Endometrium (tissue), 2 donors: ENCODE data around the gene TSPAN2.

Experiments
- FAIRE-seq: peaks from 2 replicates; lab custom pipeline; 2012; peaks lifted over from hg19 to GRCh38; lab: Jason Lieb, UNC
- donor health status: control.
- donor health status: control.

TSPAN2 gene

DNA sequence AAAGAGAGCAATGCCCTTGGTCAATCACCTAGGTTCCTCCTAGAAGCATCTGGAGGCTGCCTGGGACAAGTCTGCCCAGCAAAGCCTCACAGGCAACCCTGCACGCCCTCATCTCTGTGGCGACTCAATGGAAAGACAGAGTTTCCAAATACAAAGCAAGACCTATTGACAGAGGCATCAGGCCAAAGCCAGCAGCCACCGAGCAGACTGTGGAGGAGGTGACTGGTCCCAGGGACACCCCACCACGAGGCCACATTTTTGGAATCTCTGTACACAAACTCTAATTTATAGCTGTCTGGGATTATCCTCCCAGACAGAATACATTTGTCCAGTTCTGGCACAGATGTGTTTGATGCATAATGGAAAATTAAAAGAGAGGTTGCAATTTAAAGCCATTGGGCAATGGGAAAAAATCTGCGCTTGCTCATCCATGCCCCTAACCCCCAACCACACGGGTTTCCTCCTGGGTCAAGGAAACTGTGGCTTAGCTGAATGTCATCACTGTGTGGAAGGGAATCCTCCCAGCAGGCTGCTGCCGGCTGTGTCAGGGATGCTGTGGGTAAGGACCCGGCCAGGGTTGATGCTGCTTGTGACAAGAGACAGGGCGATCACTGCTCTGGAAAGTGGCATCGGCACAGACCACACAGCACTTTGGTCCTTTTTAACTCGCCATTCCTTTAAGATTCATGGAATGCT is 14.3 kb downstream of the TSPAN2 start:
- no peak for FAIRE-seq

DNA sequence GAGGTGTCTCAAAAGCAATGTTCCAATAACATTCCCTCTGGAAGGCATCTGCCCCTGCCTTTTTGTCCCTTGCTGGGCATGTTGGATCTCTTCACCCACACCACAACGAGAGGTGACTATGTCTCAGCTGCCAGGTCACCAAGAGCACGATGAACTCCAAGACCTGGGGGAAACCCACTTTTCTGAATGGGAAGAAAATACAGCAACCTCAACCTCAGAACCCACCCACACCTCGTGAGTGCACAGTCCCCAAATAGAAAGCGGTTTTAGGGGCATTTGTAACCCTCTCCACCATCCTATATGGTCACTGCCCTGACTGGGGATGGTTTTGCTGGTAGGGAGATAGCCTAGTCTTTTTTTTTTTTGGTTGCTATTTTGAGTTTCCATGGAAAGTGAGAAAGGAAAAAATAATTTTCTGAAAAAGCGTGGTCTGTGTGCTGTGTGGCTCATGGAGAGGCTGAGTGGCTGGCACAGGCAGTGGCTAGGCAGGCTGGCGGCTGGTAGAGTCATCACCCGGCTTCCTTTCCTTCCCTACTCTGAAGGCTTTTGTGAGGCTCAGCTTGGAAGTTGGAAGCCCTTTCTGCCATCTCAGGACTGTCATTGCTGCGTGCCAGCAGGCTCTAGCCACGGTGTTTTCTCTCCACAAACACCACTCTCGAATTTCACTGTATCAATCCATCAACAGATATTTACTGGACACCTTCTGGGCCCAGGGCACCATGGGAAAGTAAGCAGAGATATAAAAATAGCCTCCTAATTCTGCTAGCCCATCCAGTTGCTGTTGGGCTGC is 15.8 kb downstream of the TSPAN2 start:
- FAIRE-seq: no peak

DNA sequence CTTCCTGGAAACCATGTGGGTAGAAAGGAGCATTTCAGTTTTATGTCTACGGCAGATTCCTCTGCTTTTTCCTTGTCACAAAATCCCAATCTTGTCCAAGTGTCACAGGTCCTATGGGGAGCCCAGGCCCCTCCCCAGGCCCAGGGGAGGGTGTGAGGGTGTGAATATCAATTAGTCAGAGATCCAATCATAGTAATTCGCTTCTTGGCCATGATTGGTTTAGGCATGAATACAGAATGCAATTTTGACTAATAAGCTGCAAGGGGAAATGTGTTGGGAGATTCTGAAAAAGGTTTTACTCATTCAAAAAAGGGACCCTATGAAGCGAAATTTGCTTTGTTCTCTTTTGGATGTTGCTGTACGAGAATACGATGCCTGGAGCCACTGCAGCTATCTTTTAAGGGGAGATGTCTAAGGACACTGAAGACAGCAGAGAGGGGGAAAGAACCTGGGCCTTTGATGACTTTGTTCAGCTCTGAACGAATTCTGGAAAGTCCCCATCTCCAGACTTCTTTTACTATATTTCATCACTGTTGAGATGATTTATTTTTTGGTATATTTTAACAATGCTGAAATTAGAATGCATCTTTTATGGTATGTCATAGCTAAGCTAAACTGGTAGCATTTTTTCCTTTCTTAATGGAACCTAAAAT is 18.2 kb downstream of the TSPAN2 start:
- FAIRE-seq: no peak

DNA sequence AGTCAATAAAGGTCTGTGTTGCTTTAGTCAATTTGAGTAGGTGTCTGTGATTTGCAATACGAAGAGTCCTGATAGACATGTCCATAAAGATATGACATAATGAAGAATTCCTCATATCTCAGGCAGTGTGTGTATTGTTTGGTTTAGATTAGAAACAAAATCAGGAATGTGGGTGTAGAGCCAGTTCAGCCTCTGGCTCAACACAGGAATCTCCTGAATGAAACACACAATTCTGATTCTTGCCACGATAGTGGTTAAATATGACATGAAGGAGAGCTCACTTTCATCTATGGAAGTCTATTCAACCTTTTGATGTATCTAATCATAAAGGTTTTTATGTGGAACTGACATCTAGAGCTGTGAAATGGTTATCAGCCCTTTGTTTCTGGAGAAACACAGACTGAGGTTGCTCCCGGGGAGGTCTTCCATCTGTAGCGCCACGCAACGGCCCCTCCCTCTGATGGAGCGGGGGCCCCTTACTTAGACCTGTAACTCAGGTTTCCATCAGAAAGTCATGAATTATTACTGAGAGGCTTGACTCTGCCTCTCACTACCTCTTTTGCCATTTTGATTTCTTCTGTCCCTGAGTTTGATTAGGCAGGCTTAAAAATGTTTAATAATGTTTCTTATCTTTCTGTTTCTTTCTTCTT is 19.5 kb downstream of the TSPAN2 start:
- FAIRE-seq: no peak

DNA sequence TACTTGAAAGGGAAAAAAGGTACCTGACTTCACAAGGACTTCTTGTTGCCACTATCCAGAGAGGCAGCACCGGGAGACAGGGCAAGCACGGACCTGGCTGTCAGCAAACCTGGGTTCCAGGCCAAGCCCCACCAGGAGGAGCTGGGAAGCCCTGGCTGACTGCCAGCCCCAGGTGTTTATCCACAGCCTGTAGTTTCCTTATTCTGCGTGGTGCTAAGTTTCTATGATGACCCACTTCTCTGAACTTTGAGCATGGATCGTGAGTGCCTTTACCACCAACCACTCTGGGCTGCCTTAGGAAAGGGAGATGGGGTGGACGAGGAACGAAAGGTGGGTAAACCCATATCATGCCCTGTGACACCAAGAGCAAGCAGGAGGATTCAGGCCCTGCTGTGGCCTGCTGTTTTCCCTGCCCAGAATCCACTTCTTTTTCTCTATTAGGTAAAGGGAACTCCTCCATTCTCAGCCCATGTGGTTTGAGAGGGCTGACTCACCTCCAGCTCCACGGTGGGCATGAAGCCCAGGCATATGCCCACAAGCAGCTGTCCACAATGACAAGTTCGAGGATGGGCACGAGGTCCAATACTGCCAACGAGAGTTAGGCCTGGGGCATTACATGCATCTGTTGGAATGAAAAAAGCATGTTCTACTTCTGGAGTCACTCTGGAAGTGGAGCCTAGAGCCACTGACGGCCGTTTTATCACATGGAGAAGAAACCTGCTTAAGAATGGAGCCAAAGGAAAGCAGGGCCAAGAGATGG is 20.3 kb downstream of the TSPAN2 start:
- FAIRE-seq: no peak

DNA sequence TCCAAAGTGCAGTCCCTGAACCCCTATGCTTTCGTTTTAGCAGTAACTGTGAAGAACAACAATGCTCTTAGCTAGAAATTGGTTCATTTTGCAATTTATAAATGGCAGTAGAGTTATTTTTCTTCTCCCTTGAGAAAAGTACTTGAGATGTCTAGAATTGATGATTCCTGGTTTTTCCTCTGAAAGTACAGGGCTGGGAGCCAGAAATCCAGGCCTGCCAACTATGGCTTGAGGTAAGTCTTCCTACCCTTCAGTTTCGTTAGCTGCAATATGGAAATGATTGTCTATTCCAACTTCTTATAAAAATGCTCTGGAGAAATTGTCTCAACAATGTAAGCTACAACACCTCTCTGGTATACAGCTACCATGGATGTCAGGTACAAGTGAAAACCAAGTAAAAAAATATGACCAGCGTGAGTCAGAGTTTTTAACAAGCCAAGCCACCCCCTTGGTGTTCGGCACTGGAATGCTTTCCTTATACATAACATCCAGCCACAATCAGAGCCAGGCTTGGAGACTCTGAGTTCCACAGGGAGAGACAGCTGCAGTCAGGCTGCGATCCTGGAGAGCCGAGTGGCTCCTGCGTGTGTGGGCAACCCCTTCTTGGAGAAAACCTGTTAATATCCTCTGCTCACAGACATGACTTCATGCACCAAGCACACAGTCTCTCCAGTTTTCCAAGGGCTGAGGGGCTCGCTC is 22.0 kb downstream of the TSPAN2 start:
- no peak for FAIRE-seq

DNA sequence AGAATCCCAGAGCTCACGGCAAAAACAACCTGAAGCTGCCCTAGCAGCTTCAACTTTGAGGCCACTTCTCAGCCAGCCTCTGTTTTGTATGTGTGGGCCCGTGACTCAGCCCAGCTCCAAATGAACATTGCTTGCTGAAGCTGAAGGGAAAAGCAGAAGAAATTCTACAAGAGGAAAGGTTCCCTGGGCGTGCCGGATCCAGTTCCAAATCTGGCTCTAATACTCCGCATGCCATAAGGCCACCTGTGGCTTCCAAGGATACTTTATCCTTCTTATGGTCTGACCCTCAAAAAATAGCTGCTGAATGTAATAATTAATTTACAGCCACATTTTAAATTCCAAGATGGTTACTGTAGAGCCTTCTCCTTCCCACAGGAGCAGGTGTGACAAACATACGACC is 24.3 kb downstream of the TSPAN2 start:
- no peak for FAIRE-seq

DNA sequence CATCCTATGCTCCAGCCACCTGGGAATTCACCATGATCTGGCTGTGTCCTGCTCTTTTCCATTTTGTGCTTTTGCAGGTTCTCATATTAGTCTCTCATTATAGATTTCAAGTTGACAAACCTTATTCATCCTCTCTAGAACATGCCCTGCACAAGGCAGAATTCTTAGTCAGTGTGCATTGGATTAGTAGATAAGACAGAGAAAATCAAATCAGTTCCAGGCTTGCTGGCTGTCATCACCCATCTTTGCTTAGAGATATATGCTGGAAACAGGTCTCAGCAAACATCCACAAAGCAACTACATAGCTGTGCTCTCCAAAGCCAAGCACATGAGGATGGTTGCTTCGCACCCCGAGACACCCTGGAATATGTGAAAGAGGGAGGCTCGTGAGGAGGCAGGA is 24.8 kb downstream of the TSPAN2 start:
- no peak for FAIRE-seq

DNA sequence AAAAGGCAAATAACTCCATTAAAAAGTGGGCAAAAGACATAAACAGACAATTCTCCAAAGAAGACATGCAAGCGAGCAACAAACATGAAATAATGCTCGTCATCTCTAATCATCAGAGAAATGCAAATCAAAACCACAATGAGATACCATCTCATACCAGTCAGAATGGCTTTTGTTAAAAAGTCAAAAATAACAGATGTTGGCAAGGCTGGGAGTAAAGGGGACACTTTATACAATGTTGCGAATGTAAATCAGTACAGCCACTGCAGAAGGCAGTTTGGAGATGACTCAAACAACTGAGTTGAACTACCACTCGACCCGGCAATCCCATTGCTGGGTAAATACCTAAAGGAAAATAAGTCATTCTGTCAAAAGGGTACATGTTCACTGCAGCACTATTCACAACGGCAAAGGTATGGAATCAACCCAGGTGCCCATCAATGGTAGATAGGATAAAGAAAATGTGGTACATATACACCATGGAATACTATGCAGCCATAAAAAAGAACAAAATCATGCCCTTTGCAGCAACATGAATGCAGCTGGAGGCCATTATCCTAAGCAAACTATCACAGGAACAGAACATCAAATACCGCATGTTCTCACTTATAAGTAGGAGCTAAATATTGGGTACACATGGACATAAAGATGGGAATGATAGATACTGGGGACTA is 25.9 kb downstream of the TSPAN2 start:
- no peak for FAIRE-seq

DNA sequence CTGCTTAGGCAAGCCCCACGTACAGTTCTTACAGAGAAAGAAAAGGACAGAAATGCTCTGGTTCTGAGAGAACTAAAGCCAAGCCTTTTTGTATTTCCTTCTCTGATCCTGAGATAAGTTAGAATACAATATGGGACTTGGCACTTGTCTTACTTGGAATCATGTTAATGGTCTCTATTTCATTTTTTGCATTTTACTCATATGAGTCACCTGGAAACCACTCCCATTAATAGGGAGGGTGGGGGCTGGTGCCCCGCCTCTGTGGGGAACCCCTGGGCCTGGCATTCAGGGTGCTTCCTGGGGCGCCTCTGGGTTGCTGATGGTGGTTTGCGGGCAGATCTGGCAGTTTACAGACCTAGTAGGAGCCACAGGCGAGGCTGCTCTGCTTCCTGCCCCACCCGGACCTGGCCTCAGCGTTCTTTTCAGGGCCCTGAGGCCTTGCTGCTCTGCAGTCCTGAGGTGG is 26.7 kb downstream of the TSPAN2 start:
- no peak for FAIRE-seq

DNA sequence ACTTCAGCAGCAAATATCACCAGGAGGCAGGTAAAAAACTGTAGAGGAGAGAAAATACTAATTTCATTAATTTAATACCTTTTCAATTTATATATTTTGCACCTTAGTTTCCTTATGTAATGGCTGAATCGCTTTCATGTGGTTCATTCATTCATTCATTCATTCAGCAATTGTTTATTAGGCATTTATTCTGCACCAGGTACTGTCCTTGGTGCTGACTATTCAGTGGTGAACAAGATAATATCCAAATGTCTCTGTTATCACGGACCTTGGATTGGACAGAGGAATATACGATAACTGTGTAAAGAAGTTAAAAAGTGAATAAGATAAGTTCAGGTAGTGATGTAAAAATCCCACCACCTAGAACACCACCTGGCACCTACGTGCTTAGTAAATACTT is 28.8 kb downstream of the TSPAN2 start:
- no peak for FAIRE-seq

DNA sequence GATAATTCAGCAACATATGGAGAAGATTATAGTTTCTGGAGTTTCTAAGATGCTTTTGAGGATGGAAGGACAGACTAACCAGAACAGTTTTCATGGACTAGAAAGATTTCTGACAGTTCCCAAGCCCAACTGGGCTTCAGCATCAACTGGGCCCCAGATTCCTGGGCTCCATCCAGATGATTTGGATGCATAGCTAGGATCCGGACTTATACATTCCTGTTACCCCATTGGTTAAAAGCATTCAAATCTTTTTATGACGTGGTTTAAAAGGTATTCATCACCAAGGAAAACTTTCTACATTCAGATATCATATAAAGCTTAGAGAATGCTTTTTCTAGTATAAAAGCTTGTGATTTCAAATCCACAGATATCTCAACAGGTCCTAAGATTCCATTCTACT is 30.0 kb downstream of the TSPAN2 start:
- no peak for FAIRE-seq

DNA sequence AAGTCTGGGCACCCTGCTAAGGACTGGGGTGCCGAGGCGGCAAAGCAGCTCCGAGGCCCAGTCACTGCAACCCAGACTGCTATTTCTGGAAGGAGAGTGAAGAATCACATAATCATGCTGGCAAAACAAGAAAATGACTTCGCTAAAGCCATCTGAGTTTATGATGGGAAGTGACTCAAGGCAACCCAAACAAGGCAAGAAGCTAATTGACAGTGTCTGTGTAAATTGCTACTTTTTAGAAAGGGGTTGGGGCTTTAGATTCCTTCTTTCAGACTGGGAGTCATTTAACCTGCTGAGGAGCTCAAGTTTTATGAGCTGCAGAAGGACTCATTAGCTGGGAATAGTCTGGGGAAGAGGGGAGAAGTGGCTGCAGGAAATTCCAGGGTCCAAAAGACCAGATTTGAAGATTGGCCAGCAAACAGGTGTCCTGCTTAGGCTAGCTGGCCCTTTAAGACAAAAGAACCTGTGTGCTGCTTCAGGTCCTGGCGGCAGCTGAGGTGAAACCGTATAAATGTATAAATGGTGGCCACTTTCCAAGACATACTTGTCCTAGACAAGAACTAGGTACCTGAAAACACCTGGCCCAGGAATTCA is 31.5 kb downstream of the TSPAN2 start:
- FAIRE-seq: no peak

DNA sequence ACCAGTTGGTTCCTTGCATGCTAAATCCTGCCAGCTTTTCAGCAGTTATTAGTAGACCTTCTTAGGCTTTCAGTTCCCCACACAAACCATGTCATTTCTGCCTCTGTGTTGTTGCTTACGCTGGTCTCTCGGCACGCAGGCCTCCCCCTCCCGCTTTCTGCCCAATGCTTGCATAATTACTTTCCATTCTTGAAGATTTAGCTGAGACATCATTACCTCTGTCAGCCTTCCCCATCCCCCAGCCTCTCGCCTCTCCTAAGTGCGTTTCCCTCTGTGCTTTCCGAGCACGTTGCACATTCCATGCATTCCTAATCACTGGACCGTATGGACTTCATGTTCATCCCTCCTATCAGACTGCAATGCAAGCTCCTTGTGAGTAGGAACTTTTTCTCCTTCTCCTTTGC is 32.9 kb downstream of the TSPAN2 start:
- no peak for FAIRE-seq

DNA sequence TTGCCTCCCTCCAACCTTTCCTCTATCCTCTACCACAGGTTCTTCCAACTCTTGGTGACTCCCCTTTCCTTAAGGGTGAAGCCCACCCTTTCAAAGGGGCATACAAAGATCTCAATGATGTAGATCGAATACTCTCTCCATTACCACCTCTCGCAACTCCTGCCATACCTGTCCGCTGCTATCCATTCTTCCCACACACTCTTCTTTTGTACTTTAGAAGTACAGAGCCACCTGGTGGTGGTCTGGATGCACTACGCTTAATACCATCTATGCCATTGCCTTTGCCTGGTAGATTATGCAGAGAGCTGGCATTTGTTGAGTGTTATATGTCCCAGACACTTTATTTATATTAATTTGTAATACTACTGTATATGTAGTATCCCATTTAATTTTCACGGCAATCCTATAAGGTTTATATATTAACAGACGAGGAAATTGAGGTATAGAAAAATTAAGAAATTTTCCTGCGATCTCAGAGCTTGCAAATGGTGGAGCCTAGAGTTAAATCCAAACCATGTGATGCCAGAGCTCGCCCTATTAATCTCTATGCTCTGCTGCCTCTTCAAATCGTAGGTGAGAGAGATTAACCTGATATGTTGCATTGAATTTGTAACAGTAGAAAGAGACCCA is 36.7 kb downstream of the TSPAN2 start:
- peak; percentile 41 for FAIRE-seq

DNA sequence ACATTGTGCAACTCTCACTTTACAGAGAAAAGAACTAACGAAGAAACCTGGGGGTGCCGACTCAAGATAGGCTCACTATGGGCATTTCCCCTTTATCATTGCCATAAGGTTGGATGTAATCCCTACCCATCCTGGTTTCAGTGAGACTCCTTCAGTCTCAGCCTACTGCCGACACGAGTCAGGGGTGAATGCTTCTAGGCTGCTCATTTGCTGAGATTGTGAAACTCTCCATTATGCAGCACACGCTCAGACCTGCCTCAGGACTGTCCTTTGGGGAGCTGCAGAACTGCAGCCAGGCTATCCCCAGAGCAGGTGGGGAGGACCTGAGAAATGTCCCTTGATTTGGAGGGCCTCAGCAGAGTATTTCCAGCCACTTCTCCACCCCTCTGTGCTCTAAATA is 37.5 kb downstream of the TSPAN2 start:
- FAIRE-seq: no peak

DNA sequence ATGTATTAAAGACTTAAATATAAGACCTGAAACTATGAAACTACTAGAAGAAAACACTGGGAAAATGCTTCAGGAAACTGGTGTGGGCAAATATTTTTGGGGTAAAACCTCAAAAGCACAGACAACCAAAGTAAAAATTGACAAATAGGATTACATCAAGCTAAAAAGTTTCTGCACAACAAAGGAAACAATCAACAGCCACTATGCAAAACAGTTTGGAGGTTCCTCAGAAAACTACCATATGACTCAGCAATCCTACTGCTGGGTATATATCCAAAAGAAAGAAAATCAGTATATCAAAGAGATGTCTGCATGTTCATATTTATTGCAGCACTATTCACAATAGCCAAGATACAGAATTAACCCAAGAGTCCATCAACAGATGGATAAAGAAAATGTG is 42.6 kb downstream of the TSPAN2 start:
- no peak for FAIRE-seq

DNA sequence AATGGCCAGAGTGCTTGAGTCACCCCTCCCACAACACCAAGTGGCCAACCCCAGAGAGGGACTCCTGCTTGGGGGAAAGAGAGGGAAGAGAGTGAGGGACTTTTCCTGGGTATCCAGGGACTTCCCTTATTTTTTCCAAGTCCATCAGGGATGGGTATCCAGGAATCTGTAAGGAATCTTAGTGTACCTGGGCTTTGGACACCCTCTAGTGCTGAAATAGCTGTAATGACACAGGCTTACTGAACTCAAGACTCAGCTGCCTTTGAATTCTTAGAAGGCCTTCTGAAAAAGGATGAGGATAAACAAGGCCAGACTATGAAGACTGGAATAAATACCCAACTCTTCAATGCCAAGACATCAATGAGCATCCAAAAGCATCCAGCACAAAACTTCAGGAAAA is 47.6 kb downstream of the TSPAN2 start:
- no peak for FAIRE-seq

DNA sequence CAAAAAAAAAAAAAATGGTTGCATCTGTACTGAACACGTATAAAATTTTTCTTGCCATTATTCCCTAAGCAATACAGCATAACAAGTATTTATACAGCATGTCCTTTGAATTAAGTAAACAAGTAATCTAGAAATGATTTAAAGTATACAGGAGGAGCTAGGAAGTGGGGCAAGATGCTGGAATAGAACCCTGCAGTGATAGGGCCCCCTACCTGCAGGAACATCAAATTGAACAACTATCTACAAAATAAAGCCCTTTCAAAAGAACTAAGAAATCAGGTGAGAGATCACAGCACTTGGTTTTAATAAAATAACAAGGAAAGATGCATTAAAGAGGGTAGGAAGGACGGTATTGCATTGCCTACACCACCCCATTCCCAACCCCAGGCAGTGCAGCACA is 48.8 kb downstream of the TSPAN2 start:
- no peak for FAIRE-seq
